ENCODE data around the gene TBC1D1. TPM values are rescaled to one million over a fixed set of nuclear protein-coding genes. Genes with fewer than 3 reads are reported as not detected.

Gene TBC1D1, protein sequence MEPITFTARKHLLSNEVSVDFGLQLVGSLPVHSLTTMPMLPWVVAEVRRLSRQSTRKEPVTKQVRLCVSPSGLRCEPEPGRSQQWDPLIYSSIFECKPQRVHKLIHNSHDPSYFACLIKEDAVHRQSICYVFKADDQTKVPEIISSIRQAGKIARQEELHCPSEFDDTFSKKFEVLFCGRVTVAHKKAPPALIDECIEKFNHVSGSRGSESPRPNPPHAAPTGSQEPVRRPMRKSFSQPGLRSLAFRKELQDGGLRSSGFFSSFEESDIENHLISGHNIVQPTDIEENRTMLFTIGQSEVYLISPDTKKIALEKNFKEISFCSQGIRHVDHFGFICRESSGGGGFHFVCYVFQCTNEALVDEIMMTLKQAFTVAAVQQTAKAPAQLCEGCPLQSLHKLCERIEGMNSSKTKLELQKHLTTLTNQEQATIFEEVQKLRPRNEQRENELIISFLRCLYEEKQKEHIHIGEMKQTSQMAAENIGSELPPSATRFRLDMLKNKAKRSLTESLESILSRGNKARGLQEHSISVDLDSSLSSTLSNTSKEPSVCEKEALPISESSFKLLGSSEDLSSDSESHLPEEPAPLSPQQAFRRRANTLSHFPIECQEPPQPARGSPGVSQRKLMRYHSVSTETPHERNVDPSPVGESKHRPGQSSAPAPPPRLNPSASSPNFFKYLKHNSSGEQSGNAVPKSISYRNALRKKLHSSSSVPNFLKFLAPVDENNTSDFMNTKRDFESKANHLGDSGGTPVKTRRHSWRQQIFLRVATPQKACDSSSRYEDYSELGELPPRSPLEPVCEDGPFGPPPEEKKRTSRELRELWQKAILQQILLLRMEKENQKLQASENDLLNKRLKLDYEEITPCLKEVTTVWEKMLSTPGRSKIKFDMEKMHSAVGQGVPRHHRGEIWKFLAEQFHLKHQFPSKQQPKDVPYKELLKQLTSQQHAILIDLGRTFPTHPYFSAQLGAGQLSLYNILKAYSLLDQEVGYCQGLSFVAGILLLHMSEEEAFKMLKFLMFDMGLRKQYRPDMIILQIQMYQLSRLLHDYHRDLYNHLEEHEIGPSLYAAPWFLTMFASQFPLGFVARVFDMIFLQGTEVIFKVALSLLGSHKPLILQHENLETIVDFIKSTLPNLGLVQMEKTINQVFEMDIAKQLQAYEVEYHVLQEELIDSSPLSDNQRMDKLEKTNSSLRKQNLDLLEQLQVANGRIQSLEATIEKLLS (N-terminal part only)
- total RNA-seq (2022; extraction: Qiagen RNA extraction) = 23.3 to 31.3 TPM (median 29.7 TPM) in 5 replicates

GRCh38 chr4:37890801-37891259 lies at the start of gene TBC1D1:
TSS of gene TBC1D1 (plus strand) at chr4:37891084. CDS start at chr4:37902096, 11,012 bp downstream.

GRCh38 chr4:37960098-37960497 lies 69.2 kb downstream of the TBC1D1 start, which contains the start of gene PTTG2:
TSS of gene PTTG2 (plus strand) at chr4:37960398. CDS start at chr4:37960435, 37 bp downstream.

Other genes with a start within 250 kb of the TBC1D1 start
- 6.7 to 10.1 TPM (median 8.8 TPM) in 5 replicates for gene RELL1, start 204.7 kb upstream of the TBC1D1 start, total RNA-seq (2022; extraction: Qiagen RNA extraction)
- gene PGM2, start 64.4 kb upstream of the TBC1D1 start, total RNA-seq (2022; extraction: Qiagen RNA extraction) = 15.2 to 20.2 TPM (median 19.1 TPM) in 5 replicates
- gene PTTG2, start 69.3 kb downstream of the TBC1D1 start, total RNA-seq (2022; extraction: Qiagen RNA extraction) = not detected in 5 replicates